GM10266 (cell line): ENCODE data around the gene PHKG2.
A peak's percentile ranks its signal among the peaks of the same experiment; 100 is the strongest.
"Not testable (repeated sequence)": the region's sequence is repeated elsewhere in the genome, so short reads cannot be mapped to it uniquely, and the experiment has no call there.

ENCODE experiments used
- DNase-seq: peaks from one replicate; pipeline ENCODE4 v3.0.0; 2012; ENCODE audit errors: extremely low spot score
- CTCF ChIP-seq: IDR thresholded peaks from 2 replicates; pipeline ENCODE4 v1.5.1; 2012; ENCODE audit warnings: mild to moderate bottlenecking, low read depth; ENCODE audit not compliant: control insufficient read depth, insufficient read depth; ENCODE audit errors: missing control alignments

PHKG2 gene

GRCh38 chr16:30747799-30748633 lies at the start of gene PHKG2:
TSS of gene PHKG2 (plus strand) at chr16:30748425. CDS start at chr16:30748821, 396 bp downstream.
- TF ChIP-seq CTCF = no peak
- DNase-seq = peak; percentile 98

- no peak for TF ChIP-seq CTCF
- DNase-seq = peak; percentile 96
Observed at GRCh38 chr16:30698816-30699614, 49.2 kb upstream of the PHKG2 start, which contains the start of gene SRCAP. TSS of gene SRCAP (plus strand) at chr16:30699171. CDS start at chr16:30700825, 1,654 bp downstream.

- DNase-seq = no peak
- TF ChIP-seq CTCF = no peak
Observed at GRCh38 chr16:30699615-30700099, 48.6 kb upstream of the PHKG2 start.

- TF ChIP-seq CTCF = no peak
- no peak for DNase-seq
Observed at GRCh38 chr16:30700491-30700890, 47.7 kb upstream of the PHKG2 start.

GRCh38 chr16:30700971-30701370 lies 47.3 kb upstream of the PHKG2 start:
- TF ChIP-seq CTCF = no peak

GRCh38 chr16:30703071-30703470 lies 45.2 kb upstream of the PHKG2 start:
- not testable (repeated sequence) for DNase-seq

More at GRCh38 chr16:30700971-30701370, 47.3 kb upstream of the PHKG2 start:
- no peak for DNase-seq

GRCh38 chr16:30703971-30704370 lies 44.3 kb upstream of the PHKG2 start:
- TF ChIP-seq CTCF = no peak
- DNase-seq = no peak
